GM12878 (cell line): ENCODE measurements around the gene BBS9. TPM values are rescaled to one million over a fixed set of nuclear protein-coding genes. Genes with fewer than 3 reads are reported as not detected.

Experiments
- CBX3 ChIP-seq: fragments of 200-600 bp; sonication (generic); IDR thresholded peaks from 2 replicates; pipeline ENCODE4 v1.6.1; 2016; ENCODE audit warnings: low read depth, borderline replicate concordance
- CREB1 ChIP-seq: IDR thresholded peaks from 2 replicates; pipeline ENCODE4 v1.6.1; 2012; ENCODE audit warnings: low read depth, mild to moderate bottlenecking, inconsistent platforms
- CREM ChIP-seq: IDR thresholded peaks from 2 replicates; pipeline ENCODE4 v1.6.1; 2014; ENCODE audit warnings: antibody characterized with exemption, low read depth
- CUX1 ChIP-seq: IDR thresholded peaks from 2 replicates; pipeline ENCODE4 v1.6.1; 2012; ENCODE audit warnings: improper control_type of control experiment, low read depth, low read length; ENCODE audit not compliant: insufficient replicate concordance
- ESRRA ChIP-seq: IDR thresholded peaks from 2 replicates; pipeline ENCODE4 v1.6.1; 2012; ENCODE audit warnings: mild to moderate bottlenecking, low read length, improper control_type of control experiment
- IKZF2 ChIP-seq, 2 experiments: fragments of 450-650 bp; IDR thresholded peaks; 2 replicates each; pipeline ENCODE4 v1.6.1; 2017; ENCODE audit warnings: mild to moderate bottlenecking in 2 of 2, moderate library complexity in 2 of 2
- IRF4 ChIP-seq: IDR thresholded peaks from 2 replicates; pipeline ENCODE4 v1.6.1; 2011; ENCODE audit warnings: low read depth, low read length
- KLF5 ChIP-seq: fragments of 450-650 bp; IDR thresholded peaks from 2 replicates; pipeline ENCODE4 v1.6.1; 2014; ENCODE audit warnings: mild to moderate bottlenecking; ENCODE audit not compliant: partially characterized antibody
- MYB ChIP-seq: fragments of 150-350 bp; IDR thresholded peaks from 2 replicates; pipeline ENCODE4 v1.6.1; 2014; ENCODE audit warnings: mild to moderate bottlenecking, low read depth, low read length, borderline replicate concordance
- RAD21 ChIP-seq: IDR thresholded peaks from 2 replicates; pipeline ENCODE4 v1.6.1; 2011; ENCODE audit warnings: mild to moderate bottlenecking, low read depth, low read length, moderate library complexity; ENCODE audit not compliant: insufficient read depth
- SPI1 ChIP-seq: IDR thresholded peaks from 2 replicates; pipeline ENCODE4 v1.6.1; 2011; ENCODE audit warnings: low read depth, mild to moderate bottlenecking, low read length, moderate library complexity, borderline replicate concordance; ENCODE audit not compliant: insufficient read depth
- ZNF274 ChIP-seq: IDR thresholded peaks from one replicate; pipeline ENCODE4 v1.8.0; 2011; ENCODE audit not compliant: insufficient read length, insufficient read depth
- polyA plus RNA-seq, 11 experiments: library from polyadenylated mRNA; depleted of rRNA in 4 of 11; unstranded in 6 of 11; stranded (reverse) in 5 of 11; fragments of >200 nt; fragmentation: Nextera tagmentation in 4 of 11; fragmentation: Illumina TruSeq in 1 of 11; extraction: Ambion mirVana in 4 of 11; extraction: Trizol in 1 of 11; gene quantifications; 1 replicate in 1 of 11; 2 replicates in 10 of 11; pipeline versions ENCODE4 v1.2.1 to v1.2.3, GENCODE V29; 2011 to 2016; ENCODE audit warnings: inconsistent platforms in 2 of 11, missing spikeins in 2 of 11, low read depth in 1 of 11
- total RNA-seq, 4 experiments: library from RNA; depleted of rRNA in 3 of 4; stranded (reverse); fragments of >200 nt in 3 of 4; fragmentation: Illumina TruSeq in 1 of 4; extraction: Trizol in 1 of 4; gene quantifications; 2 replicates each; pipeline versions ENCODE4 v1.2.1 to v1.2.3, GENCODE V29; 2013 to 2021
- TF ChIP-seq, protein P1 (sequence below): fragments of 450-650 bp; IDR thresholded peaks from 2 replicates; pipeline ENCODE4 v1.6.1; 2018; ENCODE audit warnings: mild to moderate bottlenecking, low read depth, moderate library complexity; ENCODE audit not compliant: partially characterized antibody

The BBS9 gene
- total and polyA plus RNA-seq, 10 of the 15 experiments (the other 5 are each of a cell fraction or from before 2014, with no cell fraction given): 1.2 to 5.6 (median 2.3) TPM

DNA sequence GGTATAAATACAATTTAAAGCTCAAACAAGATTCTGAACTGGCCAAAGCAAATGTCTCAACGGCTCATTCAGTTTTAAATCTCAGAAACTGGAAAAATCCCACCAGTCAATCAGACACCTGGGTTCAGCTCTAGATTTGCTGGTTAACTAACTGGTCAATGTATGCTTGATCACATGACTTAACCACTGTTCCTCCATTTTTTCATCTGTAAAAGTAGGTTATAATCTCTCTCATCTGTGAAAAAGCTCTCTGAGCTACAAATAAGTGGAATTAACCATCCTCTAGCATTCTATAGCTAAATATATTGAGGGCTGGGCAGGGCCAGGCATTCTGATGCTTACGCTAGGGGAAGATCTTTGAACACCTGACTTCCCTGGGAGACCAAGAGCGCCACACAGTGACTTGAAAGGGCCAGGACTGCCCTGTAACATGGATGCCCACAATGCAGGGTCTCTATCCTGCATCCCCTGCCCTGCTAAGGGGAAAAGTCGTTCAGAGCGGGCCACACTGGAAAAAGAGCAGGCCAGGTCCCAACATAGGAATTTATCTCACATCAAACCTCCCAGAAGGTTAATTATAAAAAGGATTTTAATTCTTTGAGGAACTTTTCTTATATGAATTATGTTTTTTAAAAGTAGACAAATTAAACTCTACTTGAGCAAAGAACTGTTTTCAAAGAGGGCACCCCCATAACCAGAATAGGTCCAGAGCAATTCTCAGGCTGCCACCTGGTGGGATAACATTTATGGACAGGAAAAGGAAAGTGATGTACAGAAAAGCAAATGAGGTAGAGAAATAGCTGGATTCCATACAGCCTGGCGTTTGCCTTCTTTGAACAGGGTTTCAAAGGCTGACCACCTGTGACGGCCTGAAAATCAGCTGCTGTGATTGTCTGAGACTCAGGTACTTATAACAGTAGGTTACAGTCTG, 22.0 kb upstream of the BBS9 start (continued):
- TF ChIP-seq CUX1 (no peak), CREB1 (no peak), RAD21 (peak; percentile 81), IKZF2 (IDR thresholded peaks at IDR 0.05) (no peak), SPI1 (no peak), KLF5 (no peak), IRF4 (no peak), ZNF274 (no peak), ESRRA (no peak), CREM (0 out of 2 replicates have a peak, but pooled peaks have one; percentile 10), CBX3 (no peak), MYB (no peak)
- TF ChIP-seq, protein P1, sequence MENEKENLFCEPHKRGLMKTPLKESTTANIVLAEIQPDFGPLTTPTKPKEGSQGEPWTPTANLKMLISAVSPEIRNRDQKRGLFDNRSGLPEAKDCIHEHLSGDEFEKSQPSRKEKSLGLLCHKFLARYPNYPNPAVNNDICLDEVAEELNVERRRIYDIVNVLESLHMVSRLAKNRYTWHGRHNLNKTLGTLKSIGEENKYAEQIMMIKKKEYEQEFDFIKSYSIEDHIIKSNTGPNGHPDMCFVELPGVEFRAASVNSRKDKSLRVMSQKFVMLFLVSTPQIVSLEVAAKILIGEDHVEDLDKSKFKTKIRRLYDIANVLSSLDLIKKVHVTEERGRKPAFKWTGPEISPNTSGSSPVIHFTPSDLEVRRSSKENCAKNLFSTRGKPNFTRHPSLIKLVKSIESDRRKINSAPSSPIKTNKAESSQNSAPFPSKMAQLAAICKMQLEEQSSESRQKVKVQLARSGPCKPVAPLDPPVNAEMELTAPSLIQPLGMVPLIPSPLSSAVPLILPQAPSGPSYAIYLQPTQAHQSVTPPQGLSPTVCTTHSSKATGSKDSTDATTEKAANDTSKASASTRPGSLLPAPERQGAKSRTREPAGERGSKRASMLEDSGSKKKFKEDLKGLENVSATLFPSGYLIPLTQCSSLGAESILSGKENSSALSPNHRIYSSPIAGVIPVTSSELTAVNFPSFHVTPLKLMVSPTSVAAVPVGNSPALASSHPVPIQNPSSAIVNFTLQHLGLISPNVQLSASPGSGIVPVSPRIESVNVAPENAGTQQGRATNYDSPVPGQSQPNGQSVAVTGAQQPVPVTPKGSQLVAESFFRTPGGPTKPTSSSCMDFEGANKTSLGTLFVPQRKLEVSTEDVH: no peak
